HepG2 (cell line): ENCODE measurements around the gene FRMD6. TPM values are rescaled to one million over a fixed set of nuclear protein-coding genes. Genes with fewer than 3 reads are reported as not detected.
A peak's percentile ranks its signal among the peaks of the same experiment; 100 is the strongest.

ENCODE experiments used
- ATF4 ChIP-seq, 2 experiments: fragments of 450-650 bp in 1 of 2; sonication (generic) in 1 of 2; formaldehyde crosslinking; IDR thresholded peaks; 2 replicates each; pipeline versions ENCODE4 v1.5.0 to v1.8.0; 2020 to 2022; ENCODE audit warnings: mild to moderate bottlenecking in 1 of 2, missing genetic modification reagents in 1 of 2
- BCL3 ChIP-seq: sonication (generic); formaldehyde crosslinking; IDR thresholded peaks from 2 replicates; pipeline ENCODE4 v1.5.1; 2020; ENCODE audit warnings: mild to moderate bottlenecking, missing genetic modification reagents, moderate library complexity
- ELK4 ChIP-seq: sonication (generic); formaldehyde crosslinking; IDR thresholded peaks from 2 replicates; pipeline ENCODE4 v1.9.0; 2021; ENCODE audit warnings: missing genetic modification reagents, borderline replicate concordance
- ETV5 ChIP-seq: IDR thresholded peaks from 2 replicates; pipeline ENCODE4 v1.6.1; 2018; ENCODE audit warnings: missing biosample characterization, missing genetic modification reagents, inconsistent platforms, borderline replicate concordance
- KDM2A ChIP-seq: sonication (generic); formaldehyde crosslinking; IDR thresholded peaks from 2 replicates; pipeline ENCODE4 v1.4.0; 2020; ENCODE audit warnings: low read depth, missing genetic modification reagents, borderline replicate concordance
- KMT2B ChIP-seq: IDR thresholded peaks from 2 replicates; pipeline ENCODE4 v1.6.1; 2016; ENCODE audit warnings: missing genetic modification reagents, missing compliant biosample characterization
- MTERF4 ChIP-seq: sonication (generic); formaldehyde crosslinking; IDR thresholded peaks from 2 replicates; pipeline ENCODE4 v1.8.0; 2023; ENCODE audit warnings: mild to moderate bottlenecking, missing genetic modification reagents
- MZF1 ChIP-seq: sonication (generic); formaldehyde crosslinking; IDR thresholded peaks from 2 replicates; pipeline ENCODE4 v1.8.1; 2023; ENCODE audit warnings: mild to moderate bottlenecking, missing genetic modification reagents, borderline replicate concordance
- NAIF1 ChIP-seq: sonication (generic); formaldehyde crosslinking; IDR thresholded peaks from 2 replicates; pipeline ENCODE4 v1.5.0; 2020; ENCODE audit warnings: mild to moderate bottlenecking, missing genetic modification reagents, borderline replicate concordance
- PHF20 ChIP-seq: sonication (generic); formaldehyde crosslinking; IDR thresholded peaks from 2 replicates; pipeline ENCODE4 v1.5.0; 2020; ENCODE audit warnings: mild to moderate bottlenecking, missing genetic modification reagents
- RFX5 ChIP-seq: IDR thresholded peaks from 2 replicates; pipeline ENCODE4 v1.6.1; 2011; ENCODE audit warnings: low read depth, low read length, improper control_type of control experiment
- TEAD2 ChIP-seq: sonication (generic); formaldehyde crosslinking; IDR thresholded peaks from 2 replicates; pipeline ENCODE4 v1.9.0; 2021; ENCODE audit warnings: missing genetic modification reagents
- U2AF2 ChIP-seq: fragments of 200-400 bp; formaldehyde crosslinking; IDR thresholded peaks from 2 replicates; pipeline ENCODE4 v1.6.1; 2017; ENCODE audit warnings: low read depth, mild to moderate bottlenecking, low read length
- ZBTB2 ChIP-seq: sonication (generic); formaldehyde crosslinking; IDR thresholded peaks from 2 replicates; pipeline ENCODE4 v1.8.0; 2022; ENCODE audit warnings: low read depth, missing genetic modification reagents
- ZBTB3 ChIP-seq: sonication (generic); formaldehyde crosslinking; IDR thresholded peaks from 2 replicates; pipeline ENCODE4 v1.4.0; 2020; ENCODE audit warnings: low read depth, mild to moderate bottlenecking, moderate library complexity, missing genetic modification reagents, borderline replicate concordance
- ZNF121 ChIP-seq: sonication (generic); formaldehyde crosslinking; IDR thresholded peaks from 2 replicates; pipeline ENCODE4 v1.5.0; 2020; ENCODE audit warnings: mild to moderate bottlenecking, missing genetic modification reagents
- ZNF24 ChIP-seq: fragments of 450-650 bp; IDR thresholded peaks from 2 replicates; pipeline ENCODE4 v1.6.1; 2017; ENCODE audit warnings: antibody characterized with exemption, mild to moderate bottlenecking
- ZNF460 ChIP-seq: sonication (generic); formaldehyde crosslinking; IDR thresholded peaks from 2 replicates; pipeline ENCODE4 v1.5.1; 2020; ENCODE audit warnings: missing genetic modification reagents, mild to moderate bottlenecking, borderline replicate concordance
- ZNF557 ChIP-seq: sonication (generic); formaldehyde crosslinking; IDR thresholded peaks from 2 replicates; pipeline ENCODE4 v1.4.0; 2020; ENCODE audit warnings: missing genetic modification reagents
- ZNF747 ChIP-seq: sonication (generic); formaldehyde crosslinking; IDR thresholded peaks from 2 replicates; pipeline ENCODE4 v1.8.1; 2023; ENCODE audit warnings: missing genetic modification reagents, mild to moderate bottlenecking, borderline replicate concordance
- ZNF749 ChIP-seq: sonication (generic); formaldehyde crosslinking; IDR thresholded peaks from 2 replicates; pipeline ENCODE4 v1.8.0; 2022; ENCODE audit warnings: mild to moderate bottlenecking, missing genetic modification reagents, moderate library complexity, borderline replicate concordance
- polyA plus RNA-seq, 8 experiments: library from polyadenylated mRNA; depleted of rRNA in 3 of 8; stranded (reverse) in 7 of 8; unstranded in 1 of 8; fragments of >200 nt; fragmentation: Illumina TruSeq in 4 of 8; extraction: Trizol in 4 of 8; gene quantifications; 2 replicates each; pipeline versions ENCODE4 v1.2.1 to v1.2.3, GENCODE V29; 2011 to 2016; ENCODE audit warnings: low read depth in 4 of 8, missing spikeins in 1 of 8, mixed read lengths in 1 of 8; ENCODE audit not compliant: insufficient read depth in 1 of 8
- total RNA-seq, 5 experiments: library from RNA; depleted of rRNA; stranded (reverse); fragments of >200 nt; fragmentation: Illumina TruSeq; extraction: Trizol; gene quantifications; 2 replicates each; pipeline ENCODE4 v1.2.3, GENCODE V29; 2016; ENCODE audit warnings: low read depth in 1 of 5

Gene FRMD6
- total and polyA plus RNA-seq, 2 of the 13 experiments (the other 11 are each of a cell fraction or from before 2014, with no cell fraction given), result 2.4 to 5.4 TPM

- TF ChIP-seq MTERF4 (CRISPR knock-in tag), result no peak
- no peak for TF ChIP-seq ZNF24
- no peak for TF ChIP-seq ZBTB3
- 0 out of 2 replicates have a peak, but pooled peaks have one; percentile 24 for TF ChIP-seq ZNF747 (CRISPR knock-in tag)
- TF ChIP-seq RFX5, result no peak
- TF ChIP-seq TEAD2 (CRISPR knock-in tag), result 0 out of 2 replicates have a peak, but pooled peaks have one; percentile 35
- no peak for TF ChIP-seq ZNF557 (CRISPR knock-in tag)
- TF ChIP-seq BCL3, result no peak
- no peak for TF ChIP-seq ZBTB2
- TF ChIP-seq ETV5, result no peak
- TF ChIP-seq ZNF749 (CRISPR knock-in tag), result no peak
- no peak for TF ChIP-seq U2AF2
- TF ChIP-seq ATF4 (CRISPR knock-in tag; IDR thresholded peaks at IDR 0.05), result no peak
- no peak for TF ChIP-seq ELK4 (CRISPR knock-in tag)
- TF ChIP-seq PHF20, result no peak
- no peak for TF ChIP-seq KDM2A (CRISPR knock-in tag)
- TF ChIP-seq NAIF1 (CRISPR knock-in tag), result no peak
- TF ChIP-seq ZNF460, result no peak
- TF ChIP-seq ZNF121 (CRISPR knock-in tag), result no peak
- TF ChIP-seq MZF1 (CRISPR knock-in tag), result no peak
- TF ChIP-seq KMT2B (CRISPR knock-in tag), result no peak
Measured at GRCh38 chr14:51650716-51651387, 858 bp upstream of the FRMD6 start (continued).
